GM18858 (cell line): ENCODE results near the gene NYAP1.
A peak's percentile ranks its signal among the peaks of the same experiment; 100 is the strongest.
"Not testable (repeated sequence)": the region's sequence is repeated elsewhere in the genome, so short reads cannot be mapped to it uniquely, and the experiment has no call there.

Experiments
- ATAC-seq: cut with Tn5 transposase; IDR thresholded peaks from one replicate; pipeline ENCODE4 v1.9.1; 2021; ENCODE audit not compliant: unreplicated experiment

NYAP1 gene

DNA sequence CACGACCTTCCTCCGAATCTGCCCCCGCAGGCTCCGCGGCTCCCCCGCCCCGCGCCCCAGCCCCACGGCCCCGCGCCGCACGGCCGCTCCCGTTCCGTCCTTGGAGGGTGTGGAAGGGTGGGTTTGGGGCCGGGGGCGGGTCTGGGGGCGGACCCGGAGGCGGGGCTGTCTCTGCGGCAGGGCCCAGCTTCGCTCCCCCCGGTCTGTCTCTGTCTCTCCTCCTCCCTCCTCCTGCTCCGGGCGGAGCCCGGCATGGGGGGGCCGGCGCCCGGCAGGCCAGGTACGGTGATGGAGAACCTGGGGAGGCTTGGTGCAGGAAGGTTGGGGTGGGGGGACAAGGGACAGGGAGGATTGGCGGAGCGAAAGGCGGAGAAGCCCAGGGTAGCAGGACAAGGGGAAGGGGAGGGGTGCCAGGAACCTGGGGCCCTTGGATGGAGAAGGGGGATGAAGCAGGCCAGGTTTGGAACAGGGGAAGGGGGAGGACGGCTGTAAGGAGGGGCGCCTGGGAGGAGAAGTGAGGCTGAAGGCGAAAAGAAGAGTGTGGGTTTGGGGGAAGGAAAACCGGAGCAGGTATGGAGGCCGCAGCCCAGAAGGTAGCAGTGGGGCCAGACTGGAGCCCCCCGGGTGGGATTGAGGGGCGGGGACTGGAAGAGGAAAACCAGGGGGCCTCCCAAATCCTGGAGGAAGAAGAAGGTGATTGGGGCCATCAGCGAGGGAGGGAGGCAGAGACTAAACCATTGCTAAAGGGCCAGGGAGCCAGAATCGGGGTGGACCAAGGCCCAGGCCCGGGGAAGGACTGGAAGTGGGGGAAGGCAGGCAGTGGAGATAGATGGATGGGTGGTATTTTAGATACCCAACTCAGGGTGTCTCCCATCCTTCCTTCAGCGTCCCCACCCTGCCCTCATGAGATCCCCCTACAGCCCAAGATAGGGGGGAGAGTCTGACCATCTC lies at the start of gene NYAP1:
Gene NYAP1 (plus strand): TSS at position 206 of the 951 bp plus-strand sequence. CDS start 1,385 bp downstream, outside the sequence.
- ATAC-seq, result peak; percentile 6

DNA sequence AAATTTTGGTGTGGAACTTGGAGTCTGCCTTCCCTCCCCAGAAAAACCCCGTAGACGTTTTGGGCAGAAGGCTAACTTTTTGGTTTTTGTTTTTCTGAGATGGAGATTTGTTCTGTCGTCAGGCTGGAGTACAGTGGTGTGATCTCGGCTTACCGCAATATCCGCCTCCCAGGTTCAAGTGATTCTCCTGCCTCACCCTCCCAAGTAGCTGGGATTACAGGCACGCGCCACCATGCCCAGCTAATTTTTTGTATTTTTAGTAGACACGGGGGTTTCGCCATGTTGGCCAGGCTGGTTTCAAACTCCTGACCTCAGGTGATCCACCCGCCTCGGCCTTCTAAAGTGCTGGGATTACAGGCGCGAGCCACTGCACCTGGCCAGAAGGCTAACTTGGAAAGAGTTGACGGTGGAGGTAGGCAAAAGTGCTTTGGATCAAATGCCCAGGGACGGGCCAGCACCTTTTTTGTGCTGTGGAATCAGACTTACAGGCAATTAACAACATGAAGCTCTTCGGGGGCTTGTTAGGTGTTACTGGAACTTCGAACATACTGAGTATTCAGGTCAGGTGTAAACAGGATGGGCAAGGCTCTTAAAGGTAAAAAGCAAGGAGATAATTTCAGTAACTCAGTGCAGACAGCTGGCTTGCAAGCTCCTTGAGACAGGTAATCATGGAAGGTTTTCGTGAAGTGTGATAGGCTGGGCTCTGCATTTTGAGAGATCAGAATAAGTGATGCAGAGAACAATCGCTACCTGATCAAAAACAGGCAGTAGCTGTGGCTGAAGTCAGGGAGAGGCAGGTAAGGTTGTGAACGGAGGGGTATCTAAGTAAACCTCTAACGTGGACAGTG lies 49.2 kb upstream of the NYAP1 start:
- no peak for ATAC-seq

DNA sequence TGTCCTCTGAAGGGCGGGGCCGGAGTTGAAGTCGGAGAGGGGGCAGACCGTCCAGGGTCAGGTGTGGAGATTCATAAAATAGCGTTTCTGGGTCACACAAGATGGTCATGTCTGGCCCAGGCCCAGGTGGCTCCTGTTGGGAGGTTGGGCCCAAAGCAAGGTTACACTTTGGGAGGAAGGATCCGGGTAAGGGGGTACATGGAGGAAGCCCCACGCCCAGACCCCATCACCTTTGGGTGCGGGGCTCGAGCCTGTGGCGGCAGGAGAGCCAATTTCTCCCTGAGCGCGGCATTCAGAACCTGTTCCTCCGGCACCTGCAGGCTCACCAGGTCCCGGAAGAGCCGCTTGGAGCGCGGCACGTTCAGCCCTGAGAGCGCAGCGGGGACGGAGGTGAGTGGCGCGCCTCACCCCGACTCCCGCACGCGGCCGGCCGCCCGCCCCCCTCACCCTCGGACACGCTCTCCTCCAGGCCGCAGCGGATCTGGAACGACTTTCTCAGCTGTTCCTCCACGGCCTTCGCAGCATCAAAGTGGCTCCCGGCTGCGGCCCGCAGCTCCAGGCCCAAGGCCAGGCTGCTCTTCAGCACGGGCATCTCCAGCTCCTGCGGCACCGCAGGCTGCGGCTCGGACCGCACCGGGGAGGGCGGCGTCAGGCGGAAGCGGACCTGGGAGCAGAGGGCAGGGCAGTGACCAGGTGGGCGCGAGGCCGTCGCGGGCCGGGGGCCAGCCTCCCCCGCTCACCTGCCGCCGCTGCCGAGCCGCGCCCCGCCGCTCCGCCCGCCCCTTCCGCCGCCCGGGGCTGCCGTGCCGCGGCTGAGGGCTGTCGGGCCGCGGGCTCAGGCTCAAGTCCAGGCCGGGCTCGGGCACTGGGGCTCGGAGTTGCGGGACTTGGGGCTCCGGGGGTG lies 48.1 kb upstream of the NYAP1 start:
- no peak for ATAC-seq

DNA sequence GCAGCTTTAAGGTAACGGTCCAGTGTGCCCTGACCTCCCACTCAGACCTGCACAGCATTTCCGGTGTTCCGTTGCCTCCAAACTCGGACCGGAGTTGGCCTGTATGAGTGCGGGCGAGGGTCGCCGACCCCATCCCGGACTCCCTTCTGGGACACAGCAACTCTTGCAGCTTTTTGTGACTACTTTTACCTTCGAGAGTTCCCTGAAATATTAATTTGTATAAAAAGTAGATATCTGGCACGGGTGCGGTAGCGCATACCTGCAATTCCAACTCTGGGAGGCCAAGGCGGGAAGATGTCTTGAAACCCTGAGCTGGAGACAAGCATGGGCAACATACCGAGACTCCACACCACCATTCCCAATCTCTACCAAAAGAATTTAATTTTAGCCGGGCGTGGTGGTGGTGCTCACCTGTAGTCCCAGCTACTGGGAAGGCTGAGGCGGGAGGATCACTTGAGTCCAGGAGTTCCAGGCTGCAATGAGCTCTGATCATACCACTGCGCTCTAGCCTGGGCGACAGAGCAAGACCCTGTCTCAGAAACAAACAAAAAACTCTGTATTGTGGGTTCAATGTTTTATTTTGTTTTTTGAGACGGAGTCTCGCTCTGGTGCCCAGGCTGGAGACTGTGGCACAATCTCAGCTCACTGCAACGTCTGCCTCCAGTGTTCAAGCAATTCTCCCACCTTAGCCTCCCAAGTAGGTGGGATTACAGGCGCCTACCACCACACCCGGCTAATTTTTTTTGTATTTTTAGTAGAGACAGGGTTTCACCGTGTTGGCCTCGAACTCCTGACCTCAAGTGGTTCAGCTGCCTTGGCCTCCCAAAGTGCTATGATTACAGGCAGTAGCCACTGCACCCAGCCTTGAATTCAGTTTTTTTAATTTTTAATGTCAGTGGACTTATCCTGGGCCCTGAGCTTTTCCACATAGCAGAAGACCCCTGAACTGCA lies 46.3 kb upstream of the NYAP1 start:
- ATAC-seq, result no peak

DNA sequence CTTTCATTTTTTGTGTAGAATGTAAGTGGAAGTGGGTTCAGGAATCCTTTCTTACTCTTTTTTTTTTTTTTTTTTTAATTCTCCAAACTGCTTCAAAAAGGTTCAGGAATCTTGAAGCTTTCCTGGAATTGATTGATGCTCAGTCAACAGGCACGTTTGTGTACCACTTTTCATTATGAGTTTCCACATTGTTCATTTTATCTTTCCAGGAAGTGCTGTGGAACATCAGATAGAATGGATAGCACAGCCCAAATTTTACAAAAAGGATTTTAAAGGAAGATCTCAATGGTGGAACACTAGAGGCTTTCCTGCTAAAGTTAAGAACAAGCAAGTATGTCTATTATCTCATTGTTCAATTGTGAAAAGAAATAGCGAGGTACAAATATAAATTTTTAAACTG lies 45.6 kb upstream of the NYAP1 start:
- ATAC-seq, result no peak

DNA sequence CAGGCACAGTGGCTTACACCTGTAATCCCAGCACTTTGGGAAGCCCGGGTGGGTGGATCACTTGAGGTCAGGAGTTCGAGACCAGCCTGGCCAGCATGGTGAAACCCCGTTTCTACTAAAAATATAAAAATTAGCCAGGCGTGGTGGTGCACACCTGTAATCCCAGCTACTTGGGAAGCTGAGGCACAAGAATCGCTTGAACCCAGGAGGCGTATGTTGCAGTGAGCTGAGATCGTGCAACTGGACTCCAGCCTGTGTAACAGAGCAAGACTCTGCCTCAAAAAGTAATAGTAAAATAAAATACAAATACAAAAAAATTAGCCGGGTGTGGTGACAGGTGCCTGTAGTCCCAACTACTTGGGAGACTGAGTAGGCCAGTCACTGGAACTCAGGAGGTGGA lies 45.0 kb upstream of the NYAP1 start:
- ATAC-seq, result not testable (repeated sequence)

DNA sequence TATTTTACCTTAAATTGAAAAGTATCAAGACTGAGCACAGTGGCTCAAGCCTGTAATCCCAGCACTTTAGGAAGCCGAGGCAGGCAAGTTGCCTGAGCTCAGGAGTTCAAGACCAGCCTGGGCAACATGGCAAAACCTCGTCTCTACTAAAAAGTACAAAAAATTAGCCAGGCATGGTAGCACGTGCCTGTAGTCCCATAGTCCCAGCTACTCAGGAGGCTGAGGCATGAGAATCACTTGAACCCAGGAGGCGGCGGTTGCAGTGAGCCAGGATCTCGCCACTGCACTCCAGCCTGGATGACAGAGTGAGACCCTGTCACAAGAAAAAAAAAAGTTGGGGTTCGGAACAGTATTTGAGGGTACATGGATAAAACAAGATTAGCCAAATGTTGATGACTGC lies 44.5 kb upstream of the NYAP1 start:
- ATAC-seq, result not testable (repeated sequence)

DNA sequence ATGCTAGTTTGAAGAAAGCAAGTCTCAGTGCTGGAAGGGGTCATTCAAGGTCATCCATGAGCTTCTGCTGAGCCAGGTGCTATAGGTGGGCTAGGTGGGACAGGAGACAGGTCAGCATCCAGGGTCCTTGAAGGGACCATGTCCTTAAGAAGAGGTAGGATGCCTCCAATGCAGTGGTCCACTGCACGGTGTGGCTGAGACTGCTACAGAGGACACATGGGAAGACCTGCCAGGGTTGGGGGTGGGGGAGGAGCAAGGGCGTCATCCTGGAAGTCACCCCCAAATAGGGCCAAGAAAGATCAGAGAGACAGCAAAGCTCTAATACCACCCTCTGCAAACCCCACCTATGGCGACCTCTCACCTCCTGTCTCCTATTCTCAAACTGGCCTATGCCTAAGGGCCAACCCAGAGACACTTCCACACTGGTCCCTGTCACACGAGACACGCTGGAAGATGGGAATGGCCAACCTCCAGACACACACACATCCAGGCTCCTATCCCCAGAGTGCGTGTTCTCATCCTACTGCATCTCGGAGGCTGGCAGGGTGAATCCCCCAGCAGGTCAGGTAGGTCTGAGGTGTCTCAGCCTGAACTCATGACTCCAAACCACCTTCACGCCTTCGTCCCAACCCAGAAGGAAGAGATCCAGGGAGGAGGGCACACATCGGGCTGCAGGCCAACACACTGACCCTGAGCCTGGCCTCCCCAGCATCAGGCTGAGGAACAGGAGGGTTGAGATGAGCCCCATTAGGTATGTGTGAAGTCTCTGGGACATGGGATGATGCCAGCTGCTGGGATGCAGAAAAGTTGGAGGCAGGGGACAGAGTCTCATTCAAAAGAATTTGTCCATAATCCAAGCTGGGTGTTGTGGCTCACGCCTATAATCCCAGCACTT lies 41.8 kb upstream of the NYAP1 start:
- ATAC-seq, result no peak

DNA sequence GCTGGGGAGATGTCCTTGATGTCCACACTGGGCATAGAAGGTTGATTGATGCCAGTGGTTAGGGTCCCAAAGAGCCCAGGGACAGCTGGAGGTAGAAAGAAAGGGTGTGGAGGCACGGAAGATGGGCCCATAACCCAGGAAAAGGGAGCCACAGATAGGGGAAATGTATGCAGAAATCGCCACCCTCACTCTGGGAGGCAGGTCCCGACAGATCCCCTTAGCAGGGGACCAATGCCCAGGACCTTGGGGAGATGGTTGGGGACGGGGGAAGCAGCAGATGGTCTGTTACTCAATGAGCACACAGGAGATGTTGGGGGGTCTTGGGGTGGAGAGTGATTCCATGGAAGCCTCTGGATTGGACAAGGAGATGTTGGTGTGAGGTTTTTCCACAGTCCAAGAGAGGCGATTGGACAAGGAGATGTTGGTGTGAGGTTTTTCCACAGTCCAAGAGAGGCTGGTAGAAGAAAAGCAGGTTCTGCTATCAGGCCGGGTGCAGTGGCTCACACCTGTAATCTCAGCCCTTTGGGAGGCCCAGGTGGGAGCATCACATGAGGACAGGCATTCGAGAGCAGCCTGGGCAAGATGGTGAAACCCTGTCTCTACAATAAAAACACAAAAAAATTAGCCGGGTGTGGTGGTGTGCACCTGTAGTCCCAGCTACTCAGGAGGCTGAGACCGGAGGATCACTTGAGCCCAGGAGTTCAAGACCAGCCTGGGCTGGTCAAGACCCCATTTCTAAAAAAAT lies 40.5 kb upstream of the NYAP1 start:
- ATAC-seq, result no peak

DNA sequence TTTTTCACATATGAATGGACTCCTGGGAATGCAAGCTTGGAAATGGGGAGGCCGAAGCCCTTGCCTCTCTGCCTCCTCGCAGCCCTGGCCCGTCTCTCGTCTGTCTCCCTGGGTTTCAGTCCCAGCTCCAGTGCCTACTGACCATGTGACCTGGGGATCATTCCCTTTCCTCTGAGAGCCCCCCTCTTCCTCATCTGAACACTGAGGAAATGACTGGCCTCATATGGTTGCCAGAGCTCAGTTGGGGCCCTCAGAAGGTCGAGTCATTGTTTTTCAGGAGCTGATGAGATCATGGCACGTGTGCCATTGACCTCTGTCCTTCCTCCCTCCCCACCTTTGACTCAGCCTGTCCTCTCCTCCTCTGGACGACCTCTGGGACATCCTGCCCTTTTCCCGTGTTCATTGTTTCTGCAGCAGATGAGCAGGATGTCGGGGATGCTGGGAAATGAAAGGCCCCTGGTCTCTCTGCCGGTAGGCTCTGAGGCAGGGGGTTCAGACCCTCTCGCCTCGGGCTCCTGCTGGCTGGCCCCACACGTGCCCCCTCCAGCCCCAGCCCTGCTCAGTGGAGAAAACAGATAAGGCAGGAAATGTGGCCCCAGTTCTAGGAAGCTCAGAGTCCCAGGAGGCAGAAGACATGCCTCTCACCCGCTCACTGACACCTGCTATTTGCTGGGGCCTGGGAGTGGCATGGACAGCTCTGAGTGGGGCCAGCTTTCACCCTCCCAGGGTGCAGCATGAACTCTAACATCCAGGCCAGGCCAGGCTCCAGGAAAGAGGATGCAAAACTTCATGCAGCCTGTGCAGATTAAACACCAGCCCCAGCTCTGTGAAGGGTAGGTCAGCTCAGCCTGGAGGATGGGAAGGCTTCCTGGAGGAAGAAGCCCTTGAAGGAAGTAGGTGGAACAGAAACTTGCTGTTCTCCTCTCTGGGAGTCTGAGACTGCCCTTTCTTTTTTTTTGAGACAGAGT lies 39.1 kb upstream of the NYAP1 start:
- no peak for ATAC-seq

DNA sequence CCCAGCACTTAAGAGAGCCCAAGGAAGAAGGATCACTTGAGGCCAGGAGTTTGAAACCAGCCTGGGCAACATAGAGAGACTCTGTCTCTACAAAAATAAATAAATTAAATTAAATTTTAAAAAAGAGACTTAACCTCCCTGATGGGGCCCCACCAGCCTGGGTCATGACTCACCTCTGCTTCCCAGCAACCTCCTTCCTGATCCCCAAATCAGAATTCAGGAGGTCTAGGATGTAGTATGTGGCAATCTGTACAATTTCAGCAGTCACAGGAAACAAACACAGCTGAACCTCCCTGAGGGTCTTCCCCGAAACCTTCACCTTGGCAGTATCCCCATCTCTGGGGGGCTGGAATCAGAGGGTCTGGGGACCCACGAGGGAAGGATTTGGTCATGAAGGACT lies 37.7 kb upstream of the NYAP1 start:
- ATAC-seq, result no peak

DNA sequence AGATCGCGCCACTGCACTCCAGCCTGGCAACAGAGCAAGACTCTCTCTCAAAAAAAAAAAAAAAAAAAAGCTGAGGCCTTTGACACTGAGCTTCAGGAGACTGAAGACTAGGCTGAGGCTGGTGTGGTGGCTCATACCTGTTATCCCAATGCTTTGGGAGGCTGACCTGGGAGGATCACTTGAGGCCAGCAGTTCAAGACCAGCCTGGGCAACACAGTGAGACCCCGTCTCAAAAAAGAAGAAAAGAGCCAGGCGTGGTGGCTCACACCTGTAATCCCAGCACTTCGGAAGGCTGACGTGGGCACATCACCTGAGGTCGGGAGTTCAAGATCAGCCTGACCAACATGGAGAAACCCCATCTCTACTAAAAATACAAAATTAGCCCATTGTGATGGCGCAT lies 36.4 kb upstream of the NYAP1 start:
- not testable (repeated sequence) for ATAC-seq

DNA sequence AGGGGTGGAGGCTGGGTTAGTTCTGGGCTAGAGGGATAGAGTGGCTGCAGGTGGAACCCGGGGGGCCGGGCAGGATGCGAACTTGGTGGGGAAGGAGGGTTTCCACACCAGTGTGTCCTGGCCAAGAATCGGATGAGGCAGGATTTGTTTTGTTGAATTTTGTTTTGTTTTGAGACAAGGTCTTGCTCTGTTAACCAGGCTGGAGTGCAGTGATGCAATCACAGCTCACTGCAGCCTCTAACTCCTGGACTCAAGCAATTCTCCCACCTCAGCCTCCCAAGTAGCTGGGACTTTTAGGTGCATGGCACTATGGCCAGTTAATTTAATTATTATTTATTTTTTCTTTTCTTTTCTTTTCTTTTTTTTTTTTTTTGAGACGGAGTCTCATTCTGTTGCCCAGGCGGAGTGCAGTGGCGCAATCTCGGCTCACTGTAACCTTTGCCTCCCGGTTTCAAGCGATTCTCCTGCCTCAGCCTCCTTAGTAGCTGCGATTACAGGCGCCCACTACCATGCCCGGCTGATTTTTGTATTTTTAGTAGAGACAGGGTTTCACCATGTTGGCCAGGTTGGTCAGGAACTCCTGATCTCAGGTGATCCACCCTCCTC lies 34.4 kb upstream of the NYAP1 start:
- no peak for ATAC-seq

DNA sequence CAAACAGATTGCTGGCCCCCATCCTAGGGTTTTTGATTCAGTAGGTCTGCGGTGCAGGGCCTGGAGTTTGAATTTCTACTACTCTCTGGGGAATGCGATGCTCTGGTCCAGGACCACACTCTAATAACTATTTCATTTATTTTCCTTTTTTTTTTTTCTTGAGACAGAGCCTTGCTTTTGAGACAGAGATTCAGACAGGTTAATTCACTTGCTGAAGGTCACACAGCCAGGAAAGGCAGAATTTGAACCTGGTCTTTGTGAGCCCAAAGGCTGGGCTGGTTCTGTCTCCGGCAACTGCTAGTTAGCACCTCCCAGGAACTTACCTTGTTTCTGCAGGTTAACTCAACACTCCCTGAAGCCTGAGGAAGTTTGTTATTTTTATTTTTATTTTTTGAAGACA lies 31.2 kb upstream of the NYAP1 start:
- ATAC-seq, result no peak

DNA sequence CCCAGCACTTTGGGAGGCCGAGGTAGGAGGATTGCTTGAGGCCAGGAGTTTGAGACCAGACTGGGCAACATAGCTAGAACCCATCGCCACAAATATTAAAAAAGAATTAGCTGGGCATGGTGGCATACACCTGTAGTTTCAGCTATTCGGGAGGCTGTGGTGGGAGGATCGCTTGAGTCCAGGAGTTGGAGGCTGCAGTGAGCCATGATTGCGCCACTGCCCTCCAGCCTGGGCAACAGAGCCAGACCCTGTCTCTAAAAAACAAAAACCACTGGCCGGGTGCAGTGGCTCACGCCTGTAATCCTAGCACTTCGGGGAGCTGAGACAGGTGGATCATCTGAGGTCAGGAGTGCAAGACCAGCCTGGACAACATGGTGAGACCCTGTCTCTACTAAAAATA lies 29.9 kb upstream of the NYAP1 start:
- ATAC-seq, result not testable (repeated sequence)

DNA sequence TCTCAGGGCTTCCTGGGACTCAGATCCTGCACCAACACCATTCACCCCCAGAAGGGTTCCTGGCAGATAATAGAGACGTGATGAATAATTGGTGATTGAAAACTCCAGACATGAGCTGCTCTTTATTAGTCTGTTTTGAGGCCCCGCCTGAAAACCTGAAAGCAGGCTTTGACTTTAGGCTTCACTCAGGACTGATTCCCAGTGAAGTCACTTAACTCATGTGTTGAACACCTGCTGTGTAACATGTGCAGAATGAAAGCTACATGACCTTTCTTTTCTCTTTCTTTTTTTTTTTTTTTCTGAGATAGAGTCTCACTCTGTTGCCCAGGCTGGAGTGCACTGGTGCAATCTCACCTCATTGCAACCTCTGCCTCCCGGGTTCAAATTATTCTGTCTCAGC lies 28.5 kb upstream of the NYAP1 start:
- ATAC-seq, result no peak
